GM18907 (cell line): ENCODE results near the gene ATXN7L1.

ENCODE experiments used
- ATAC-seq: cut with Tn5 transposase; IDR thresholded peaks from one replicate; pipeline ENCODE4 v1.9.1; 2021; ENCODE audit warnings: mild to moderate bottlenecking, moderate library complexity; ENCODE audit not compliant: unreplicated experiment

The ATXN7L1 gene

GRCh38 chr7:105594034-105594433 is 282.4 kb downstream of the ATXN7L1 start:
- no peak for ATAC-seq

- ATAC-seq, result no peak
These were observed 284.9 kb downstream of the ATXN7L1 start for GRCh38 chr7:105591522-105591921.

GRCh38 chr7:105590793-105591192 is 285.6 kb downstream of the ATXN7L1 start:
- no peak for ATAC-seq

- peak; percentile 94 for ATAC-seq
These were observed 286.9 kb downstream of the ATXN7L1 start for GRCh38 chr7:105589356-105590077.

GRCh38 chr7:105587909-105588635 is 288.3 kb downstream of the ATXN7L1 start:
- ATAC-seq, result no peak

- ATAC-seq, result no peak
These were observed 290.4 kb downstream of the ATXN7L1 start for GRCh38 chr7:105585850-105586500.

GRCh38 chr7:105584165-105584564 is 292.2 kb downstream of the ATXN7L1 start:
- ATAC-seq, result no peak

- ATAC-seq, result no peak
These were observed 293.3 kb downstream of the ATXN7L1 start for GRCh38 chr7:105583061-105583460.

GRCh38 chr7:105581066-105581811 is 295.2 kb downstream of the ATXN7L1 start, which contains the start of gene EFCAB10:
TSS of gene EFCAB10 (minus strand) at chr7:105581493. CDS start at chr7:105581463, 30 bp downstream.
- peak; percentile 87 for ATAC-seq

- ATAC-seq, result no peak
These were observed 296.2 kb downstream of the ATXN7L1 start for GRCh38 chr7:105580022-105580740.

GRCh38 chr7:105578496-105578895 is 297.9 kb downstream of the ATXN7L1 start:
- no peak for ATAC-seq

- no peak for ATAC-seq
These were observed 299.1 kb downstream of the ATXN7L1 start for GRCh38 chr7:105577251-105577650.

- ATAC-seq, result no peak
These were observed 304.5 kb downstream of the ATXN7L1 start for GRCh38 chr7:105571891-105572290.

GRCh38 chr7:105567821-105568220 is 308.6 kb downstream of the ATXN7L1 start:
- ATAC-seq, result no peak

- ATAC-seq, result no peak
These were observed 309.4 kb downstream of the ATXN7L1 start for GRCh38 chr7:105567024-105567423.

- ATAC-seq, result no peak
These were observed 311.2 kb downstream of the ATXN7L1 start for GRCh38 chr7:105565190-105565589.

GRCh38 chr7:105559926-105560325 is 316.5 kb downstream of the ATXN7L1 start:
- no peak for ATAC-seq
